K562 (cell line): ENCODE data around the gene VGLL4.

Experiments
- CHD4 ChIP-seq: fragments of 200-600 bp; sonication (generic); IDR thresholded peaks from 3 replicates; pipeline ENCODE4 v1.6.1; 2012; ENCODE audit warnings: low read depth, mild to moderate bottlenecking, mixed read lengths, low read length, inconsistent platforms; ENCODE audit not compliant: insufficient read depth, insufficient replicate concordance, poor library complexity, severe bottlenecking
- FOXM1 ChIP-seq, 2 experiments: fragments of 450-650 bp in 1 of 2; sonication (generic) in 1 of 2; formaldehyde crosslinking in 1 of 2; IDR thresholded peaks; 2 replicates each; pipeline versions ENCODE4 v1.6.1 to v1.9.0; 2017 to 2022; ENCODE audit warnings: low read depth in 2 of 2, mild to moderate bottlenecking in 2 of 2, missing genetic modification reagents in 1 of 2, moderate library complexity in 1 of 2
- HMG20A ChIP-seq: fragments of 450-650 bp; formaldehyde crosslinking; conservative IDR thresholded peaks from 2 replicates; pipeline ENCODE4 v1.4.0; 2020; ENCODE audit warnings: mild to moderate bottlenecking, mixed read lengths
- MAFK ChIP-seq: IDR thresholded peaks from 2 replicates; pipeline ENCODE4 v1.6.1; 2011; ENCODE audit warnings: low read length, improper control_type of control experiment
- POLR2A ChIP-seq: fragments of 450-650 bp; conservative IDR thresholded peaks from 2 replicates; pipeline ENCODE4 v1.6.1; 2016

- TF ChIP-seq CHD4 (no peak), POLR2A (no peak), HMG20A (no peak), FOXM1 (IDR thresholded peaks at IDR 0.05; ENCODE audit: low read depth) (no peak), FOXM1 (CRISPR knock-in tag; IDR thresholded peaks at IDR 0.05; ENCODE audit: low read depth) (no peak), MAFK (no peak)
Measured at GRCh38 chr3:11556851-11557644, 86.7 kb downstream of the VGLL4 start.
